ENCODE data around the gene ITGA2. TPM values are rescaled to one million over a fixed set of nuclear protein-coding genes. Genes with fewer than 3 reads are reported as not detected.

Gene ITGA2
- total and polyA plus RNA-seq, 5 experiments from 2014 or later, result 0.06 to 0.19 TPM; not detected in 3

DNA sequence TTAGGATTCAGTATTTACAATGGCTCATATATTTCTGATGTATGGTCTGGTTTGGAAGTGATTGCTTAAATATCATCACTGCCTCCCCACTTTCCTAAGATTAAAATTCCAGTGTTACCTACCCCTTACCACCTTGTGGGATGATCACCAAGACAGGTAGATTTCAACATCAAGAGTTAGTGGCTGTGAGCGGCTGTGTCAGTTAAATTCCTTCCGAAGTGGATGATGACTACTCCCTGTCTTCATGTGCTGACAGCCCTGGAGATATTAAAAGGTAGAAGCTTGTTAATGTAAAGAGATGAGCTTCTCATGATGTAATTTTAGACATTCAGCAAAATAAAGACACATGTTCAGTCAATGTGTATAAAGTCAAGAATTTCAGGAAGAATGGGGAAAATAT, 4.2 kb downstream of the ITGA2 start:
- peaks cover 4 to 11% (median 10%) of the 10 kb centered on the region in 4 donors for H3K4me1 Mint-ChIP-seq

DNA sequence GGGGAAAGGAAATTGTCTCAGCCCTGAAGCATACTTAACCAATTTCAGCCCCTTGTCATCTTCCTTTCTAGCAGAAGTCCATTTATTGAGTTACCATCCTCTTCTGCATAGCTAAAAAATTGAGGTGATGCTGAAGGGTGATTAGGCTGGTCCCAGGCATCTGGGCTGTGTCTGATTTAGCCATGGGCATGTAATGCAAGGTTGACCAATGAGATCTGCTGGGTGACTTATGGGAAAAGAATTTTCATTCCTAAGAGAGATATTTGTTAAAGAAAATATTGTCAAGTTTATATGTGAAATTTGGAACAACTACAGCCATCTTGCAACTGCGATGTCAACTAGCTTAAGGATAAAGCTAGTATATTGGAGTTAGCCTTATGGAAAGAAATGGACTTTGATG, 5.1 kb downstream of the ITGA2 start:
- Mint-ChIP-seq H3K9me3 (no peaks in the 10 kb centered on the region), H3K4me1 (peaks cover 2 to 8% (median 6%) of the 10 kb centered on the region in 4 donors), H3K36me3 (no peaks in the 10 kb centered on the region), H3K27ac (no peak overlapping the region), H3K4me3 (no peak overlapping the region), H3K27me3 (peaks cover 7 to 24% (median 18%) of the 10 kb centered on the region in 5 donors)
- POLR2A ChIA-PET, result no interaction called here
- ATAC-seq (no peak), DNase-seq (no peak)

More for the DNA sequence above, 4.2 kb downstream of the ITGA2 start:
- H3K4me3 Mint-ChIP-seq, result no peak overlapping the region
- H3K27ac Mint-ChIP-seq, result no peak overlapping the region
- no peak for ATAC-seq
- no peaks in the 10 kb centered on the region for H3K36me3 Mint-ChIP-seq
- POLR2A ChIA-PET, result no interaction called here
- no peak for DNase-seq
- H3K27me3 Mint-ChIP-seq, result peaks cover 7 to 25% (median 22%) of the 10 kb centered on the region in 5 donors
- H3K9me3 Mint-ChIP-seq, result no peaks in the 10 kb centered on the region

DNA sequence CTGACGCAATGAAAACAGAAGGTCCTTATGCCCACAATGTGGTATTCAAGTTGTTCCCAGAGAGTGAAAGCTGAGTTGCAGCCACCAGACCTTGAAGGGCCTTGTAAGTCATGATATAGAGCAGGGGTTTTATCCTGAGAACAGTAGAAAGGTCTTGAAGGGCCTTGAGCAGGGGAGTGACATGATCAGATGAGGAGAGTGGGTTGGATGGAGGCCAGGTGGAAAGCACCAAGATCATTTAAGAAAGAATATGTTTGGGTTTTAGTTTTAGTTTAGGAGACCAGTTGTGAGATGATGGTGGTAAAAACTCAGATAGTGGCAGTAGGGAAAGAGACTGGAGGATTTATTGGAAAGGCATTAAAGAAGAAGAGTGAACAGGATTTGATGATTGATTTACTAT, 5.9 kb downstream of the ITGA2 start:
- no peak overlapping the region for H3K4me3 Mint-ChIP-seq

DNA sequence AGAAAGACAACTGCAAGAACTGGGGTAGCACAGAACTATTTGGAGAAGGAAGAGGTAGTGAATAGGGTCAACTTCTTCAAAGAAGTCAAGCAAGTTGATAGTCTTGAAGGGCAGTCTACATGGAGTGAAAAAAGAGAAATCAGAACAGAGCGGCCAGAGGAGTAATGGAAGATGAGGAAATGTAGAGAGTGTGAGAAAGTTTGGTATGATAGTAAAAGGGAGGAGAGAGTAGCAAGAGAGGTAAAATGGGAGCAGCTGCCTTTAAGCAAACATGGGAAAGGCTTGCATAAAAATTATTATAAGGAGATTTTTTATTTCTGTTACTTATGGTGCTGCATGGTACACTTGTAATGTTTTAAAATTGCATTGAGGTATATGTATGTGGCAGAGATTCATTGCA, 6.8 kb downstream of the ITGA2 start:
- POLR2A ChIA-PET, result no interaction called here
- H3K36me3 Mint-ChIP-seq, result no peaks in the 10 kb centered on the region
- no peak for DNase-seq
- no peaks in the 10 kb centered on the region for H3K9me3 Mint-ChIP-seq
- no peaks in the 10 kb centered on the region for H3K4me1 Mint-ChIP-seq
- no peak overlapping the region for H3K27ac Mint-ChIP-seq
- ATAC-seq, result no peak
- peaks cover 3 to 19% (median 10%) of the 10 kb centered on the region in 5 donors for H3K27me3 Mint-ChIP-seq
- H3K4me3 Mint-ChIP-seq, result no peak overlapping the region

More for the DNA sequence above, 5.9 kb downstream of the ITGA2 start:
- H3K4me1 Mint-ChIP-seq, result peaks cover 2 to 3% (median 2%) of the 10 kb centered on the region in 4 donors
- H3K9me3 Mint-ChIP-seq, result no peaks in the 10 kb centered on the region
- no peaks in the 10 kb centered on the region for H3K36me3 Mint-ChIP-seq
- DNase-seq (no peak), ATAC-seq (no peak)
- no peak overlapping the region for H3K27ac Mint-ChIP-seq
- H3K27me3 Mint-ChIP-seq, result peaks cover 7 to 22% (median 16%) of the 10 kb centered on the region in 5 donors
- POLR2A ChIA-PET, result no interaction called here

DNA sequence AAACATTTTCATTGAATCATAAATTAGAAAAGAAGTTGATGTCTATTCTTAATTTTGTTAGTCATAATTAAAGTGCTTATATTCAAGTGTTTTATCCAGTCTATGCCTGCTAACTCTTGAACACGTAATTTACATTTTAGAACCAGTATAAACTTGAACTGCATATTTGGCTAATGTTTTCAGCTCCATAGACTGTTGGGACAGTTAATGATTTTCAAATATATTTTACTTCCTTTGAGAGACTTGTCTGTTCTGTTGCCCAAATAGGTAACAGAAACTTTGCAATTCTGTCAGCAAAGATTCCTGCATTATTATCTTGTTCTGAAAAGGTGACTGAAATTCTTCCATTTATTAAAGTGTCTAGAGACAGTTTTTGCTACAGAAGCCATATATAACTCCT, 7.8 kb downstream of the ITGA2 start:
- Mint-ChIP-seq H3K9me3 (no peaks in the 10 kb centered on the region), H3K4me3 (no peak overlapping the region), H3K36me3 (no peaks in the 10 kb centered on the region), H3K27me3 (peaks cover 3 to 16% (median 9%) of the 10 kb centered on the region in 5 donors), H3K4me1 (no peaks in the 10 kb centered on the region), H3K27ac (no peak overlapping the region)
- POLR2A ChIA-PET, result no interaction called here
- DNase-seq (no peak), ATAC-seq (no peak)

DNA sequence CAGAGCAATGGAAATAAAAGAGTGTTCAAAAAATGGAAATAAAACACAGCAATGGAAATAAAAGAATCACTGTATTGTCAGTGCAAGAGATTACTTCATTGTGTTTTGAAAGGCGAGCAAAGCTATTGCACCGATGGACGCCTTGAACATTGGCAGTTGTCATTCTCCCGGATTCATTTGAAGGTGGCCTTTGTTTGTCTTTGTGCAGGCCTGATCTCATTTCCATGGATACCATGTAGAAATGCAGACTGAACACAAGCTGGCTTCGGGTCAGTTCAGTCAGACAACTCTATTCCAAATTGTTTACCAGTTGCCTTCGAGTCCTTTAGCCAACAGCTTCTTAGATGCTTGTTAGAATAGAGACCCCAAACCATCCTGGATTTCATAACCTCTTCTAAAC, 8.3 kb downstream of the ITGA2 start:
- H3K4me3 Mint-ChIP-seq, result no peak overlapping the region
- H3K9me3 Mint-ChIP-seq, result no peaks in the 10 kb centered on the region
- no peaks in the 10 kb centered on the region for H3K4me1 Mint-ChIP-seq
- no peaks in the 10 kb centered on the region for H3K36me3 Mint-ChIP-seq
- DNase-seq (no peak), ATAC-seq (no peak)
- H3K27ac Mint-ChIP-seq, result no peak overlapping the region
- POLR2A ChIA-PET, result no interaction called here
- peaks cover 0 to 11% (median 5%) of the 10 kb centered on the region in 5 donors for H3K27me3 Mint-ChIP-seq

DNA sequence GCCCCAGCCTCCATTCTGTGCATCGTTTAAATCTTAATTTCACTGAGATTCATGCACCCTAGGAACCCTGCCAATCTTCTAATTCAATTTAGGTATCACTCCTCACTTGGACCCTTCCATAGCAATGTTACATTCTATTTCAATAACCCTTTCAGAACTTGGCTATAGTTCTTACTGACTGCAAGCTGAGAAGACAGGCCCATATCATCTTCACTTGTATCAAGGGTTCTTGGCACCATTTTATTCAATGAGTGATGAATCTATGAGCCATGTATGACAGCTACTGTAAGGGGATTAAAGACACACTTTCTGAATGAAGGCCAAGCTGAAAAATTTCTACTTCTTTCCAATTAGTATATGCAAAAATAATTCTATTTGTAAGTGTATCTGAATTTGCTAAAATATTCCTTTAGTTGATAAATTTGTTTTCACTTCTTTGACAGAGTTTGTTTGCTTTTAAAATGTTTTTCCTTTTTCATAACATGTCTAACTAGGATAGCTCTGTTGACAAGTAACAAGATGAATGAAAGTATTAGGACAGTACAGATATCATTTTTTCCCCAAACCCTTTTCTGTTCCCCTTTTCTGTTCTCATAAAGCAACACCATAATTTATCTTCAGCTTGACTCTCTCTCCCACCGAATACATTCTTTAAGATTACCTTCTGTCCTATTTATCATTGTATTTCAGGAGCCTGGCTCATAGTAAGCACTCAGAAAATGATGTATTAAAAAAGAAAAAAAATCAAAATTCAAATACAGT, 9.6 kb downstream of the ITGA2 start:
- no peak for ATAC-seq
- no peak for DNase-seq
- no peak overlapping the region for H3K4me3 Mint-ChIP-seq
- H3K27ac Mint-ChIP-seq, result no peak overlapping the region
- no peaks in the 10 kb centered on the region for H3K36me3 Mint-ChIP-seq
- H3K9me3 Mint-ChIP-seq, result no peaks in the 10 kb centered on the region
- H3K27me3 Mint-ChIP-seq, result peaks cover 0 to 10% (median 0%) of the 10 kb centered on the region in 5 donors
- POLR2A ChIA-PET, result no interaction called here
- H3K4me1 Mint-ChIP-seq, result peaks cover 0 to 2% (median under 1%) of the 10 kb centered on the region in 4 donors

DNA sequence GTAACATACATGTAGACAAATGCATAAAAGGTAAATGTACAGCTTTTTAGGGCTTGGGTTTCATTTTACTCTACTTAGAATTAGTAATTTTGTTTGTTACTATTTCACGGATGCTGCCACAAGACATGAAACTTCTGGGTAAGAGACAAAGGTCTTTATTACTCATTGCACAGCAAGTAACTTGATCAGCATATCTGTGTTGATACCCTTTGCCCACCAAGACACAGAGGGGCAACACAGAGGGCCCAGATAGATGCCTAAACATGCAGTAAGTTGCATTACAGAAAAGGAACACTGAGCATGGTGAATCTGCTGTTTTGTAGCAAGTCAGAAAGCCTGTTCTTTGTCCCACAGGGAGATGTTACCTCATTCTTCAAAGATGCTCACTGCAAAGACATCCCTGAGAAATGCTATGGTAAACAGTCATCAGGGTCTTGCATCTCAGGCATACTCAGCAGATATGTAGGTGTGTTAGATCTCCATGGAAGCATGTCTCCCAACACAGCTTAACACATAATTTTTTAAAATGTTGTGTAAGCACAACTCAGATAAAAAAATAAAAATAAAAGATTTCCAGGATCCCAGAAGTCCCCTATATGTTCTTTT, 10.3 kb downstream of the ITGA2 start:
- POLR2A ChIA-PET, result no interaction called here
- peaks cover 0 to 9% (median 0%) of the 10 kb centered on the region in 5 donors for H3K27me3 Mint-ChIP-seq
- DNase-seq (no peak), ATAC-seq (no peak)
- no peaks in the 10 kb centered on the region for H3K9me3 Mint-ChIP-seq
- H3K27ac Mint-ChIP-seq, result no peak overlapping the region
- H3K4me3 Mint-ChIP-seq, result no peak overlapping the region
- peaks cover 2 to 8% (median 4%) of the 10 kb centered on the region in 4 donors for H3K4me1 Mint-ChIP-seq
- H3K36me3 Mint-ChIP-seq, result no peaks in the 10 kb centered on the region

DNA sequence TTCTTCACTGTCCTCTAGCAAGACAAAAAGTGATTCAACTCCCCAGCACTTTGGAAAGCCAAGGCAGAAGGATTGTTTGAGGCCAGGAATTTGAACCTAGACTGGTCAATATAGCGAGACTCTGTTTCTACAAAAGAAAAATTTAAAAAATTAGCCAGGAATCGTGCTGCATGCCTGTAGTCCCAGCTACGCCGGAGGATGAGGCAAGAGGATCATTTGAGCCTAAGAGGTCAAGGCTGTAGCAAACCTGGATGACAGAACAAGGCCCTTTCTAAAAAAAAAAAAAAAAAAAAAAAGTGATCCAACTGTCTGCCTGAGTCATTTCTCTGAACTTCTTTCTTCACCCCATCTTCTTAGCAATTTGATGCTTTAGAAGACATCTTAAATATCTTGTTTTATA, 12.4 kb downstream of the ITGA2 start:
- POLR2A ChIA-PET, result no interaction called here
- no peaks in the 10 kb centered on the region for H3K36me3 Mint-ChIP-seq
- H3K27ac Mint-ChIP-seq, result no peak overlapping the region
- peaks cover 6 to 20% (median 12%) of the 10 kb centered on the region in 4 donors for H3K4me1 Mint-ChIP-seq
- no peak overlapping the region for H3K4me3 Mint-ChIP-seq
- H3K27me3 Mint-ChIP-seq, result peaks cover 0 to 9% (median 0%) of the 10 kb centered on the region in 5 donors
- no peak for ATAC-seq
- no peaks in the 10 kb centered on the region for H3K9me3 Mint-ChIP-seq
- DNase-seq, result no peak

DNA sequence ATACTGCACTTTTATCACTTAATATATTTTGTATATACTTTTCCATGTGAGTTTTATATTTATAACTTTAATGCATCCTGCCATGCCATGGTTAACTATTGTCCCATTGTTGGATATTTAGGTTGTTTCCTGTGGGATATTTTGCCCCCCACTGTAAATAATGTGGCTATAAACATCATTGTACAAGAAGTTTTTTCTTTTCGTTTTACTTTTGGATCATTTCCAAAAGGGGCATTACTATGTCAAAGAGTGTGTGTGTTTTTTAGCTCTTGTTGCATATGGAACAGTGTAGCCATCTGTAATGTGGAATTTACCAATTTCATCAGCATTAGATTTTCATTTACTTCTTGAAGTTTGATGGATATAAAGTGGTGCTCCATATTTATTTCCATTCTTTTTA, 13.3 kb downstream of the ITGA2 start:
- ATAC-seq, result no peak

DNA sequence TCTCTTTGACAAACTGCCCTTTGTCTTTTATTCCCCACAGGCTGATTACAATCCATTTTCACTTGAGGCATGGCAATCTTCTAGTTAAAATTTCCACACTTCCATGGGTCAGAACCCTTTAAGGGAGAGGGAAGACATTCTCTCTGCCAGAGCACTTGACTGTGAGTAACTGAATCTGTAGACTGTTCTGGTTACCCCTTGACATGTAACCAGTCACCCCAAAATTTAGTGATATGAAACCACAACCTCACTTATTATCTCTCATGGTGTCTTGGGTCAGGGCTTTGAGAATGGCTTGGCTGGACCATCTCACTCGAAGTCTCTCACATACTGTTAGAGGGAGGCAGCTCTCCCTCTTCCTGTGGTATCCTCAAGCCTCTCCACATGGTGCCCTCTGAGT, 14.0 kb downstream of the ITGA2 start:
- POLR2A ChIA-PET, result no interaction called here
- Mint-ChIP-seq H3K4me1 (peaks cover 8 to 25% (median 16%) of the 10 kb centered on the region in 4 donors), H3K27me3 (peaks cover 0 to 9% (median 0%) of the 10 kb centered on the region in 5 donors), H3K27ac (peak overlapping the region in 1 of 10 donors; percentile 35), H3K36me3 (no peaks in the 10 kb centered on the region), H3K9me3 (no peaks in the 10 kb centered on the region), H3K4me3 (no peak overlapping the region)
- ATAC-seq (no peak), DNase-seq (no peak)

More for the DNA sequence above, 13.3 kb downstream of the ITGA2 start:
- H3K27me3 Mint-ChIP-seq, result peaks cover 0 to 9% (median 0%) of the 10 kb centered on the region in 5 donors
- DNase-seq, result no peak
- H3K27ac Mint-ChIP-seq, result no peak overlapping the region
- POLR2A ChIA-PET, result no interaction called here
- H3K4me3 Mint-ChIP-seq, result no peak overlapping the region
- no peaks in the 10 kb centered on the region for H3K36me3 Mint-ChIP-seq
- H3K9me3 Mint-ChIP-seq, result no peaks in the 10 kb centered on the region
- H3K4me1 Mint-ChIP-seq, result peaks cover 8 to 24% (median 16%) of the 10 kb centered on the region in 4 donors

DNA sequence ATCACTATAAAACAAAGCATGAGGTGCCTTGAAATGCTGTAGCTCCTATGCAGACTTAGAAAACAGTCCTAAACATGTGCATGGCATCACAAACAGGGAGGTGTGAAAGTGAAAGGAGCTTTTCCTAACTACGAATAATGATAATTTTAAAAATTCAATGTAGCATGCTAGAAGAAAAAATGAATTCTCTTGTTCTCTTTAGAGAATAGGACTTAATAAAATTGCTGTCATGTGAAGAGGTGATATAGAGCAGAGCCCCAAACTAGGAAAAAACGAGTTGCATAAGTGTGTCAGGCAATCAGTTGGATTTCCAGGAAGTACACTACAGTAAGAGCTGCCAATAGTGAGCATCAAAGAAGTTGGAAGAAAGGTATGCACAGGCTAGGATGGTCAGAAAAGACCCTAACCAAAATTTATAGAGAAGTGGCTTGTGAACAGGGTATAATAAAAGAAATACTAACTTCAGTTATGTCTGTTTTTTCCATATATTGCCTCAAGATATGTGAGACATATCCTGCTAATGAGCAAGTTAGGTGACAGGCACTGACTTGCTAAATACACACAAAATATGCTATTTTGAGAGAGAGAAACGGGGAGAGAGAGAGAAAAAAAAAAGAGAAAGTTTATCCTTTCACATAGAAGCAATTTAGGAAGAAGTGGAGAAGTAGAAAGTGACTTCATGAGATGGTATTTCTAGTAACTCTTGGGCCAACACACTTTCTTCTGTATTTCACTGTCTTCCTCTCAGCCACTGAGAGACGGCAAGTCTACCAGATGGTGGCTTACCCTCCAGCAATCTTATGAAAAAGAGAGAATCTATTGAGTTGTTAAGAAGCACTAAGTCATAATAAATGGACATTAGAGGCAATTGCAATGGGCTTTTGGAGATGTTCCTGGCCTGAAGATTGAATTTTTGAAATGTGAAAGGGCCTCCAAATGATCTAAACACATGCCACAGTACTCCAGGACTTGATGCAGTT, 18.0 kb downstream of the ITGA2 start:
- Mint-ChIP-seq H3K4me1 (peaks cover 8 to 25% (median 16%) of the 10 kb centered on the region in 4 donors), H3K9me3 (no peaks in the 10 kb centered on the region), H3K27me3 (peaks cover 0 to 6% (median 0%) of the 10 kb centered on the region in 5 donors), H3K27ac (peak overlapping the region in 2 of 10 donors; percentile 17 to 32), H3K4me3 (no peak overlapping the region), H3K36me3 (no peaks in the 10 kb centered on the region)
- ATAC-seq (no peak), DNase-seq (no peak)
- POLR2A ChIA-PET, result no interaction called here

Data from naive thymus-derived CD8-positive, alpha-beta T cell (primary cell).